GM19372 (cell line): Measurements from ENCODE around the gene CANT1.

ENCODE experiments used
- ATAC-seq: cut with Tn5 transposase; IDR thresholded peaks from one replicate; pipeline ENCODE4 v1.9.1; 2021; ENCODE audit warnings: mild to moderate bottlenecking, low read depth, moderate library complexity; ENCODE audit not compliant: unreplicated experiment

Gene CANT1

GRCh38 chr17:78944956-78945355 lies 64.6 kb downstream of the CANT1 start:
- ATAC-seq, result no peak

- ATAC-seq, result no peak
These were observed 65.5 kb downstream of the CANT1 start for GRCh38 chr17:78944026-78944425.
